Natural killer cell (primary cell): ENCODE measurements around the gene ZNF628. TPM values are rescaled to one million over a fixed set of nuclear protein-coding genes. Genes with fewer than 3 reads are reported as not detected.

Experiments
- ATAC-seq, 3 donors: fragments of 150-1000 bp in 2 of 3; fragments of 200-7000 bp in 1 of 3; cut with Tn5 transposase; 1 replicate in 1 of 3; 2 replicates in 2 of 3; pipeline ENCODE4 v1.10.0; 2021; ENCODE audit warnings: mild to moderate bottlenecking in 2 of 3, moderate library complexity in 2 of 3
- DNase-seq, 2 donors: peaks; one replicate each; pipeline versions ENCODE4 v3.0.0 to v3.0.0-alpha.2; 2013 to 2021; ENCODE audit warnings: mixed read lengths in 1 of 2
- H3K27ac ChIP-seq: one replicate; pipeline ENCODE4 v1.5.1; 2013; ENCODE audit warnings: mild to moderate bottlenecking, low read length
- H3K27me3 ChIP-seq: one replicate; pipeline ENCODE4 v1.6.1; 2013; ENCODE audit warnings: low read length; ENCODE audit not compliant: control insufficient read depth, insufficient read depth
- H3K36me3 ChIP-seq: one replicate; pipeline ENCODE4 v1.6.1; 2013; ENCODE audit warnings: low read length; ENCODE audit not compliant: control insufficient read depth, insufficient read depth
- H3K4me1 ChIP-seq: one replicate; pipeline ENCODE4 v1.6.1; 2013; ENCODE audit warnings: low read length; ENCODE audit not compliant: control insufficient read depth, insufficient read depth
- H3K4me3 ChIP-seq: one replicate; pipeline ENCODE4 v1.5.1; 2013; ENCODE audit warnings: low read length
- H3K9me3 ChIP-seq: one replicate; pipeline ENCODE4 v1.6.1; 2013; ENCODE audit warnings: low read length; ENCODE audit not compliant: control insufficient read depth, insufficient read depth
- H3K27ac Mint-ChIP-seq, 2 donors: one replicate each; pipeline ENCODE4 v1.8.0; 2022; ENCODE audit warnings: mild to moderate bottlenecking in 2 of 2, mixed read lengths in 2 of 2, moderate library complexity in 1 of 2
- H3K27me3 Mint-ChIP-seq, 2 donors: one replicate each; pipeline ENCODE4 v1.8.0; 2022; ENCODE audit warnings: low read depth in 2 of 2, mixed read lengths in 2 of 2
- H3K36me3 Mint-ChIP-seq: one replicate; pipeline ENCODE4 v1.8.0; 2022; ENCODE audit warnings: mixed read lengths
- H3K4me1 Mint-ChIP-seq, 2 donors: one replicate each; pipeline ENCODE4 v1.8.0; 2022; ENCODE audit warnings: mixed read lengths in 2 of 2
- H3K4me3 Mint-ChIP-seq: one replicate; pipeline ENCODE4 v1.8.0; 2022; ENCODE audit warnings: mild to moderate bottlenecking, moderate library complexity, mixed read lengths
- H3K9me3 Mint-ChIP-seq, 2 donors: one replicate each; pipeline ENCODE4 v1.8.0; 2022; ENCODE audit warnings: mixed read lengths in 2 of 2
- CTCF ChIP-seq: fragments of 200-600 bp; IDR thresholded peaks from one replicate; pipeline ENCODE4 v1.8.0; 2022; ENCODE audit warnings: antibody characterized with exemption
- WGBS: methylation state at CpG from one replicate; pipeline ENCODE4 v1.1.7; 2013; ENCODE audit warnings: missing lambda C conversion rate; ENCODE audit not compliant: insufficient coverage; 5-methylcytosine and 5-hydroxymethylcytosine counted together
- intact Hi-C: fragments of 100-400 bp; cut with micrococcal nuclease; formaldehyde crosslinking; loops from one replicate; pipeline ENCODE4 v1.14.2; 2022
- total RNA-seq, 4 donors: library from RNA; stranded (reverse); fragments of 120-200 nt in 1 of 4; gene quantifications; one replicate each; pipeline versions ENCODE4 v1.2.3 to v1.2.4, GENCODE V29; 2013 to 2022

The ZNF628 gene
- total RNA-seq, 3 donors from 2014 or later (not counting 1 experiment from before 2014, with no cell fraction given): 20.8 to 28.7 (median 24.1) TPM

- no peak for TF ChIP-seq CTCF
These were observed 22.7 kb upstream of the ZNF628 start for GRCh38 chr19:55453511-55454260.

DNA sequence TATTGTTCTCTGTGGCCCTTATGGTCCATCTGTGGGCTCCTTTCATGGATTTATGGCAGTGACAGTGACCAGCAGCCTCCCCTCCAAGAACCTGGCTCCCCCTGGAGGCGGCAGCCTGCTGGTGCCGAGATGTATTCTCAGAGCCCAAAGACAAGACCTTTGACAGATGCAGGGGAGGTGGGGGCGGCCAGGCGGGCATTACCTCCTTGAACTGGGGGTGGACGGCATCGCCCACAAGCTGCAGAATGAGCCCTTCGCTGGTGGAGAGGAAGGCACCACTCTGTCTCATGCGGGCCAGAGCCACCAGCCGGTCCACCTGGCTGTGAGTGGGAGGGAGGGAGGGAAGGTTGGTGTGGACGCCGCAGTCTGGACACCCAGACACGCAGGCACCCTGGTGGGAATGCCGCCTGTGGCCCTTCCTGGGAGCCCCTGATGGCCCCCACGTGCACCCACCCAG is 21.6 kb upstream of the ZNF628 start:
- no peak overlapping the region for H3K27ac ChIP-seq
- intact Hi-C loops: loop anchor here (2.0 kb wide), 1 partner anchor 162 kb away; no protein-coding TSS in a partner anchor
- 78% methylated on average over 14 of the region's 14 CpGs for WGBS
- H3K27ac Mint-ChIP-seq: no peak overlapping the region
- peaks cover 20% of the 10 kb centered on the region for H3K27me3 ChIP-seq
- peaks cover 8 to 26% of the 10 kb centered on the region in 2 donors for H3K27me3 Mint-ChIP-seq
- H3K36me3 ChIP-seq: no peaks in the 10 kb centered on the region
- no peaks in the 10 kb centered on the region for H3K36me3 Mint-ChIP-seq
- no peaks in the 10 kb centered on the region for H3K9me3 Mint-ChIP-seq
- peaks cover under 1 to 17% of the 10 kb centered on the region in 2 donors for H3K4me1 Mint-ChIP-seq
- peaks cover 12% of the 10 kb centered on the region for H3K4me1 ChIP-seq
- no peak overlapping the region for H3K4me3 Mint-ChIP-seq
- no peaks in the 10 kb centered on the region for H3K9me3 ChIP-seq
- DNase-seq (peak in 1 of 2 donors; percentile 69), ATAC-seq (peak in 1 of 3 donors; percentile 55)
- peak; percentile 40 for TF ChIP-seq CTCF
- no peak overlapping the region for H3K4me3 ChIP-seq

More at GRCh38 chr19:55453511-55454260, 22.7 kb upstream of the ZNF628 start:
- Mint-ChIP-seq H3K9me3 (no peaks in the 10 kb centered on the region), H3K4me3 (peak overlapping the region; percentile 5), H3K4me1 (peaks cover 0 to 17% of the 10 kb centered on the region in 2 donors), H3K36me3 (no peaks in the 10 kb centered on the region), H3K27ac (no peak overlapping the region), H3K27me3 (peaks cover 8 to 26% of the 10 kb centered on the region in 2 donors)
- no peaks in the 10 kb centered on the region for H3K36me3 ChIP-seq
- 94% methylated on average over 12 of the region's 12 CpGs for WGBS
- no peak overlapping the region for H3K4me3 ChIP-seq
- no peak for ATAC-seq
- H3K4me1 ChIP-seq: peaks cover 12% of the 10 kb centered on the region
- intact Hi-C loops: loop anchor here (2.0 kb wide), 1 partner anchor 161 kb away; no protein-coding TSS in a partner anchor
- no peaks in the 10 kb centered on the region for H3K9me3 ChIP-seq
- peaks cover 23% of the 10 kb centered on the region for H3K27me3 ChIP-seq
- H3K27ac ChIP-seq: no peak overlapping the region
- DNase-seq: no peak

DNA sequence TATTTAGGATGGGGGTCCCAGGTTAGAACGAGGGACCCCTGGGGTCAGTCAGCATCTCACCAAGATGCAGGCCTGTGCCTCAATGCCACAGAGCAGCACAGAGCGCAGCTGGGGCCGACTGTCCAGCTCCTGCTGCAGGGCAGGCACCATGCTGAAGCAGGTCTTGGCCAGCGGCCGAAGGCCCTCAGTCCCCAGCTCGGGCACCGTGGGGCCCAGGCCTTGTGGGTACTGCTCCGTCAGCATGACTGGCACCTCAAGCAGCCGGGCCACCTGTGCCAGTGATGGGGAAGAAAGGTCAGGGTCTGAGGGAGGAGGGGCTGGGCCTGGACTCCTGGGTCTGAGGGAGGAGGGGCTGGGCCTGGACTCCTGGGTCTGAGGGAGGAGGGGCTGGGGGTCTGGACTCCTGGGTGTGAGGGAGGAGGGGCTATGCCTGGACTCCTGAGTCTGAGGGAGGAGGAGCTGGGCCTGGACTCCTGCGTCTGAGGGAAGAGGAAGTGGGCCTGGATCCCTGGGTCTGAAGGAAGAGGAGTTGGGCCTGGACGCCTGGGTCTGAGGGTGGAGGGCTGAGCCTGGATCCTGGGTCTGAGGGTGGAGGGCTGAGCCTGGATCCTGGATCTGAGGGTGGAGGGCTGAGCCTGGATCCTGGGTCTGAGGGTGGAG is 20.7 kb upstream of the ZNF628 start:
- peaks cover 10 to 21% of the 10 kb centered on the region in 2 donors for H3K4me1 Mint-ChIP-seq
- H3K36me3 Mint-ChIP-seq: no peaks in the 10 kb centered on the region
- intact Hi-C loops: loop anchor here (2.0 kb wide), 1 partner anchor 163 kb away; no protein-coding TSS in a partner anchor
- DNase-seq: no peak
- Histone ChIP-seq H3K27ac (no peak overlapping the region), H3K36me3 (no peaks in the 10 kb centered on the region), H3K9me3 (no peaks in the 10 kb centered on the region), H3K4me1 (peaks cover 12% of the 10 kb centered on the region), H3K4me3 (no peak overlapping the region), H3K27me3 (peaks cover 16% of the 10 kb centered on the region)
- no peak overlapping the region for H3K4me3 Mint-ChIP-seq
- no peaks in the 10 kb centered on the region for H3K9me3 Mint-ChIP-seq
- peaks cover 1 to 21% of the 10 kb centered on the region in 2 donors for H3K27me3 Mint-ChIP-seq
- no peak for ATAC-seq
- WGBS: 76% methylated on average over 11 of the region's 11 CpGs
- TF ChIP-seq CTCF: no peak
- H3K27ac Mint-ChIP-seq: no peak overlapping the region
